Karpas-422 (cell line): ENCODE data around the gene ZC3H18. TPM values are rescaled to one million over a fixed set of nuclear protein-coding genes. Genes with fewer than 3 reads are reported as not detected.

ENCODE experiments used
- DNase-seq: peaks from one replicate; pipeline ENCODE4 v3.0.0-alpha.2; 2015
- H2AFZ ChIP-seq: fragments of 200-600 bp; sonication (generic); 2 replicates; pipeline ENCODE4 v1.6.1; 2014; ENCODE audit warnings: antibody characterized with exemption, low read length, mixed read lengths
- H3K27ac ChIP-seq: fragments of 200-600 bp; sonication (generic); 2 replicates; pipeline ENCODE4 v1.5.1; 2014; ENCODE audit warnings: mild to moderate bottlenecking, low read length, moderate library complexity
- H3K27me3 ChIP-seq: fragments of 200-600 bp; sonication (generic); 2 replicates; pipeline ENCODE4 v1.6.1; 2014; ENCODE audit warnings: low read length, mixed read lengths
- H3K36me3 ChIP-seq: fragments of 200-600 bp; sonication (generic); 2 replicates; pipeline ENCODE4 v1.6.1; 2014; ENCODE audit warnings: low read length, mixed read lengths; ENCODE audit not compliant: insufficient read depth
- H3K4me1 ChIP-seq: fragments of 200-600 bp; sonication (generic); 2 replicates; pipeline ENCODE4 v1.6.1; 2014; ENCODE audit warnings: mild to moderate bottlenecking, low read length, mixed read lengths
- H3K4me2 ChIP-seq: fragments of 200-600 bp; sonication (generic); 2 replicates; pipeline ENCODE4 v1.6.1; 2014; ENCODE audit warnings: low read length, low read depth, mild to moderate bottlenecking; ENCODE audit not compliant: poor library complexity, severe bottlenecking
- H3K4me3 ChIP-seq: fragments of 200-600 bp; sonication (generic); 2 replicates; pipeline ENCODE4 v1.5.1; 2014; ENCODE audit warnings: mild to moderate bottlenecking, antibody characterized with exemption, low read length, mixed read lengths
- H3K79me2 ChIP-seq: fragments of 200-600 bp; sonication (generic); 2 replicates; pipeline ENCODE4 v1.6.1; 2014; ENCODE audit warnings: mild to moderate bottlenecking, low read length, mixed read lengths
- H3K9ac ChIP-seq: fragments of 200-600 bp; sonication (generic); 2 replicates; pipeline ENCODE4 v1.6.0; 2014; ENCODE audit warnings: low read length
- H3K9me2 ChIP-seq: fragments of 200-600 bp; sonication (generic), shearing (Covaris generic); replicated peaks from 2 replicates; pipeline ENCODE4 v1.6.0; 2014; ENCODE audit warnings: mild to moderate bottlenecking, low read length, moderate library complexity; ENCODE audit not compliant: insufficient read depth
- H3K9me3 ChIP-seq: fragments of 300-700, 200-600 bp; sonication (generic); 2 replicates; pipeline ENCODE4 v1.6.1; 2014; ENCODE audit warnings: low read length, mixed read lengths
- H4K20me1 ChIP-seq: fragments of 200-600 bp; sonication (generic); 2 replicates; pipeline ENCODE4 v1.6.1; 2014; ENCODE audit warnings: mild to moderate bottlenecking, antibody characterized with exemption, low read length, low read depth; ENCODE audit not compliant: insufficient read depth
- total RNA-seq: library from RNA; depleted of rRNA; stranded (reverse); fragments of >200 nt; shearing (Covaris generic); gene quantifications from 2 replicates; pipeline ENCODE4 v1.2.3, GENCODE V29; 2014; ENCODE audit warnings: low replicate concordance

The ZC3H18 gene
- total RNA-seq, 1 experiment from 2014 or later: 8.3 TPM

- H3K79me2 ChIP-seq: peaks cover 3% of the 10 kb centered on the region; the same call in 1 of the 2 replicates
- no peak overlapping the region for H3K27ac ChIP-seq
- H3K9ac ChIP-seq: no peak overlapping the region
- H3K4me3 ChIP-seq: no peak overlapping the region
- no peaks in the 10 kb centered on the region for H3K9me3 ChIP-seq
- H3K27me3 ChIP-seq: no peaks in the 10 kb centered on the region
- H3K4me2 ChIP-seq: no peak overlapping the region
- no peaks in the 10 kb centered on the region for H3K36me3 ChIP-seq
- no peaks in the 10 kb centered on the region for H3K9me2 ChIP-seq
- no peak overlapping the region for H2AFZ ChIP-seq
- H3K4me1 ChIP-seq: peaks cover 11% of the 10 kb centered on the region
- no peak for DNase-seq
- H4K20me1 ChIP-seq: peaks cover 8% of the 10 kb centered on the region; the same call in 1 of the 2 replicates
Observed at GRCh38 chr16:88539652-88540345, 30.4 kb upstream of the ZC3H18 start.

GRCh38 chr16:88540346-88540977 lies 29.7 kb upstream of the ZC3H18 start:
- Histone ChIP-seq H3K27ac (no peak overlapping the region), H3K4me3 (no peak overlapping the region), H2AFZ (no peak overlapping the region), H3K79me2 (no peaks in the 10 kb centered on the region), H3K4me1 (peaks cover 5% of the 10 kb centered on the region), H3K4me2 (no peak overlapping the region), H3K9me2 (no peaks in the 10 kb centered on the region), H4K20me1 (peaks cover 2% of the 10 kb centered on the region; the same call in 1 of the 2 replicates), H3K27me3 (no peaks in the 10 kb centered on the region), H3K9ac (no peak overlapping the region), H3K9me3 (no peaks in the 10 kb centered on the region), H3K36me3 (no peaks in the 10 kb centered on the region)
- no peak for DNase-seq

- no peak overlapping the region for H3K27ac ChIP-seq
- H3K4me2 ChIP-seq: no peak overlapping the region
- H3K9me2 ChIP-seq: no peaks in the 10 kb centered on the region
- no peak overlapping the region for H3K4me3 ChIP-seq
- no peaks in the 10 kb centered on the region for H3K9me3 ChIP-seq
- H4K20me1 ChIP-seq: no peaks in the 10 kb centered on the region
- no peaks in the 10 kb centered on the region for H3K27me3 ChIP-seq
- H3K79me2 ChIP-seq: no peaks in the 10 kb centered on the region
- no peak overlapping the region for H2AFZ ChIP-seq
- no peaks in the 10 kb centered on the region for H3K36me3 ChIP-seq
- peaks cover 4% of the 10 kb centered on the region for H3K4me1 ChIP-seq
- H3K9ac ChIP-seq: no peak overlapping the region
- DNase-seq: no peak
Observed at GRCh38 chr16:88541831-88542616, 28.2 kb upstream of the ZC3H18 start.

GRCh38 chr16:88543230-88543813 lies 26.9 kb upstream of the ZC3H18 start:
- Histone ChIP-seq H3K4me2 (no peak overlapping the region), H2AFZ (no peak overlapping the region), H3K4me3 (no peak overlapping the region), H3K9ac (no peak overlapping the region), H3K79me2 (no peaks in the 10 kb centered on the region), H3K4me1 (peaks cover 4% of the 10 kb centered on the region), H3K27me3 (no peaks in the 10 kb centered on the region), H3K9me3 (no peaks in the 10 kb centered on the region), H3K27ac (no peak overlapping the region), H4K20me1 (no peaks in the 10 kb centered on the region), H3K9me2 (no peaks in the 10 kb centered on the region), H3K36me3 (no peaks in the 10 kb centered on the region)
- DNase-seq: no peak

GRCh38 chr16:88545781-88546180 lies 24.4 kb upstream of the ZC3H18 start:
- peaks cover 4% of the 10 kb centered on the region for H3K4me1 ChIP-seq

GRCh38 chr16:88548131-88548874 lies 21.9 kb upstream of the ZC3H18 start:
- no peaks in the 10 kb centered on the region for H3K36me3 ChIP-seq
- H3K27me3 ChIP-seq: no peaks in the 10 kb centered on the region
- no peak for DNase-seq
- no peaks in the 10 kb centered on the region for H3K79me2 ChIP-seq
- no peaks in the 10 kb centered on the region for H3K4me1 ChIP-seq
- H3K27ac ChIP-seq: no peak overlapping the region
- no peak overlapping the region for H3K4me3 ChIP-seq
- no peaks in the 10 kb centered on the region for H3K9me3 ChIP-seq
- H3K9ac ChIP-seq: no peak overlapping the region
- H4K20me1 ChIP-seq: no peaks in the 10 kb centered on the region
- H3K4me2 ChIP-seq: no peak overlapping the region
- no peak overlapping the region for H2AFZ ChIP-seq
- no peaks in the 10 kb centered on the region for H3K9me2 ChIP-seq

More at GRCh38 chr16:88545781-88546180, 24.4 kb upstream of the ZC3H18 start:
- H3K36me3 ChIP-seq: no peaks in the 10 kb centered on the region
- H3K9me2 ChIP-seq: no peaks in the 10 kb centered on the region
- no peak overlapping the region for H3K4me3 ChIP-seq
- H2AFZ ChIP-seq: no peak overlapping the region
- H3K27ac ChIP-seq: no peak overlapping the region
- no peaks in the 10 kb centered on the region for H4K20me1 ChIP-seq
- no peaks in the 10 kb centered on the region for H3K9me3 ChIP-seq
- no peak overlapping the region for H3K4me2 ChIP-seq
- no peaks in the 10 kb centered on the region for H3K79me2 ChIP-seq
- no peaks in the 10 kb centered on the region for H3K27me3 ChIP-seq
- H3K9ac ChIP-seq: no peak overlapping the region
- no peak for DNase-seq

GRCh38 chr16:88548985-88549384 lies 21.2 kb upstream of the ZC3H18 start:
- Histone ChIP-seq H3K36me3 (no peaks in the 10 kb centered on the region), H4K20me1 (no peaks in the 10 kb centered on the region), H3K27me3 (no peaks in the 10 kb centered on the region), H3K9me3 (no peaks in the 10 kb centered on the region), H3K4me1 (no peaks in the 10 kb centered on the region), H3K9ac (no peak overlapping the region), H3K4me2 (no peak overlapping the region), H3K9me2 (no peaks in the 10 kb centered on the region), H2AFZ (no peak overlapping the region), H3K27ac (no peak overlapping the region), H3K79me2 (no peaks in the 10 kb centered on the region), H3K4me3 (no peak overlapping the region)
- DNase-seq: no peak
